Suppressor macrophage (primary cell): ENCODE measurements around the gene KLF11.

Source experiments
- DNase-seq, 4 experiments: peaks; one replicate each; pipeline ENCODE4 v3.0.0-alpha.2; 2020 to 2022

Gene KLF11

GRCh38 chr2:10043906-10044601, 704 bp downstream of the KLF11 start:
- peak; percentile 98 to 100 (median 98) for DNase-seq

- DNase-seq = no peak
Measured at GRCh38 chr2:10045561-10046355, 2.4 kb downstream of the KLF11 start.

- DNase-seq = no peak
Measured at GRCh38 chr2:10046931-10047330, 3.6 kb downstream of the KLF11 start.

GRCh38 chr2:10047616-10048500, 4.5 kb downstream of the KLF11 start:
- no peak for DNase-seq

GRCh38 chr2:10048501-10049171, 5.3 kb downstream of the KLF11 start:
- DNase-seq = peak; percentile 44 to 81 (median 66)

GRCh38 chr2:10052216-10052615, 8.9 kb downstream of the KLF11 start:
- DNase-seq = no peak

GRCh38 chr2:10053351-10053750, 10.0 kb downstream of the KLF11 start:
- no peak for DNase-seq

GRCh38 chr2:10054424-10054823, 11.1 kb downstream of the KLF11 start:
- DNase-seq = no peak

- DNase-seq = no peak
Measured at GRCh38 chr2:10054976-10055375, 11.6 kb downstream of the KLF11 start.

- no peak for DNase-seq
Measured at GRCh38 chr2:10056439-10056838, 13.1 kb downstream of the KLF11 start.

GRCh38 chr2:10057231-10058107, 14.1 kb downstream of the KLF11 start:
- peak; percentile 63 to 78 (median 72) for DNase-seq

- no peak for DNase-seq
Measured at GRCh38 chr2:10058251-10059015, 15.1 kb downstream of the KLF11 start.

GRCh38 chr2:10059016-10059351, 15.6 kb downstream of the KLF11 start:
- no peak for DNase-seq

GRCh38 chr2:10059552-10060335, 16.4 kb downstream of the KLF11 start:
- DNase-seq = no peak

- DNase-seq = no peak
Measured at GRCh38 chr2:10061221-10061925, 18.0 kb downstream of the KLF11 start.

- no peak for DNase-seq
Measured at GRCh38 chr2:10062931-10063365, 19.6 kb downstream of the KLF11 start.

GRCh38 chr2:10063566-10063965, 20.2 kb downstream of the KLF11 start:
- no peak for DNase-seq

GRCh38 chr2:10064932-10065772, 21.8 kb downstream of the KLF11 start:
- DNase-seq = peak in 3 of 4 experiments; percentile 22 to 41 (median 25)
